A549 (cell line): Measurements from ENCODE around the gene KCNIP2. TPM values are rescaled to one million over a fixed set of nuclear protein-coding genes. Genes with fewer than 3 reads are reported as not detected.

Experiments used
- ATAC-seq, 2 experiments: fragments of 200-7000 bp in 1 of 2; fragments of >200 bp in 1 of 2; cut with Nextera tagmentation in 1 of 2; cut with Tn5 transposase in 1 of 2; 3 replicates each; pipeline versions ENCODE4 v1.8.0 to v1.9.1; 2018 to 2020; ENCODE audit warnings: mild to moderate bottlenecking in 1 of 2, moderate library complexity in 1 of 2
- CTCF ChIA-PET: fragments of 300-600 bp; sonication (Branson Sonifier 250); formaldehyde crosslinking; extraction: SDS; loops from one replicate; lab custom pipeline; 2021; ENCODE audit warnings: antibody characterized with exemption, inconsistent platforms; lab: Yijun Ruan, JAX
- POLR2A ChIA-PET: fragments of 350-600 bp; formaldehyde crosslinking; extraction: SDS; loops from one replicate; lab custom pipeline; 2021; ENCODE audit warnings: antibody characterized with exemption, inconsistent platforms; lab: Yijun Ruan, JAX
- DNase-seq, 2 experiments: peaks; one replicate each; pipeline versions ENCODE4 v3.0.0 to v3.0.0-alpha.2; 2011 to 2016; ENCODE audit warnings: low read depth in 1 of 2, low spot score in 1 of 2
- FAIRE-seq: peaks from 2 replicates; lab custom pipeline; 2011; peaks lifted over from hg19 to GRCh38; lab: Jason Lieb, UNC
- H3K27ac ChIP-seq, 2 experiments: fragments of >200 bp; sonication (Bioruptor Twin); formaldehyde crosslinking; 3 replicates each; pipeline ENCODE4 v1.5.1; 2016 to 2017
- H3K4me1 ChIP-seq: fragments of >200 bp; sonication (Bioruptor Twin); formaldehyde crosslinking; 3 replicates; pipeline ENCODE4 v1.6.1; 2016
- H3K4me2 ChIP-seq: fragments of >200 bp; sonication (Bioruptor Twin); formaldehyde crosslinking; 3 replicates; pipeline ENCODE4 v1.6.1; 2016
- H3K4me3 ChIP-seq: fragments of >200 bp; sonication (Bioruptor Twin); formaldehyde crosslinking; 3 replicates; pipeline ENCODE4 v1.5.1; 2016
- H3K9me3 ChIP-seq: fragments of >200 bp; sonication (Bioruptor Twin); formaldehyde crosslinking; 3 replicates; pipeline ENCODE4 v1.6.1; 2016
- CBX2 ChIP-seq: fragments of 200-600 bp; sonication (generic); IDR thresholded peaks from 2 replicates; pipeline ENCODE4 v1.6.1; 2016; ENCODE audit warnings: low read depth, mild to moderate bottlenecking, borderline replicate concordance
- CBX8 ChIP-seq: fragments of 200-600 bp; sonication (generic); IDR thresholded peaks from 2 replicates; pipeline ENCODE4 v1.6.1; 2016
- CHD2 ChIP-seq: fragments of 150-350 bp; IDR thresholded peaks from 2 replicates; pipeline ENCODE4 v1.6.1; 2014; ENCODE audit warnings: low read length; ENCODE audit not compliant: partially characterized antibody
- EP300 ChIP-seq, 2 experiments: fragments of >200 bp; sonication (Bioruptor Twin); formaldehyde crosslinking; IDR thresholded peaks; 2 replicates in 1 of 2; 3 replicates in 1 of 2; pipeline ENCODE4 v1.6.1; 2016 to 2017
- FOSB ChIP-seq: fragments of 250-450 bp; sonication (Bioruptor Pico); IDR thresholded peaks from 2 replicates; pipeline ENCODE4 v1.5.0; 2020; ENCODE audit warnings: mild to moderate bottlenecking, moderate library complexity
- FOXS1 ChIP-seq: fragments of 250-450 bp; sonication (Bioruptor Pico); IDR thresholded peaks from 2 replicates; pipeline ENCODE4 v1.5.0; 2020; ENCODE audit warnings: mild to moderate bottlenecking, moderate library complexity
- KDM1A ChIP-seq: fragments of 200-600 bp; sonication (generic); IDR thresholded peaks from 2 replicates; pipeline ENCODE4 v1.6.1; 2016; ENCODE audit warnings: low read depth, mild to moderate bottlenecking
- NFE2L2 ChIP-seq: fragments of 150-350 bp; conservative IDR thresholded peaks from 2 replicates; pipeline ENCODE4 v1.6.1; 2014; ENCODE audit warnings: low read length
- NR3C1 ChIP-seq: fragments of >200 bp; sonication (Bioruptor Twin); formaldehyde crosslinking; IDR thresholded peaks from 3 replicates; pipeline ENCODE4 v1.6.1; 2017
- PHF8 ChIP-seq: fragments of 200-600 bp; sonication (generic); IDR thresholded peaks from 2 replicates; pipeline ENCODE4 v1.6.1; 2016; ENCODE audit warnings: low read depth, mild to moderate bottlenecking, antibody characterized with exemption, moderate library complexity, borderline replicate concordance
- RAD21 ChIP-seq, 2 experiments: fragments of >200 bp in 1 of 2; sonication (Bioruptor Twin) in 1 of 2; formaldehyde crosslinking in 1 of 2; IDR thresholded peaks in 1 of 2; conservative IDR thresholded peaks in 1 of 2; 2 replicates in 1 of 2; 3 replicates in 1 of 2; pipeline ENCODE4 v1.6.1; 2012 to 2018; ENCODE audit warnings: inconsistent platforms in 1 of 2
- RFX5 ChIP-seq: fragments of 450-650 bp; IDR thresholded peaks from 2 replicates; pipeline ENCODE4 v1.7.1; 2014; ENCODE audit warnings: antibody characterized with exemption, mild to moderate bottlenecking, moderate library complexity
- ZC3H11A ChIP-seq: fragments of 450-650 bp; IDR thresholded peaks from 2 replicates; pipeline ENCODE4 v1.6.1; 2014; ENCODE audit warnings: antibody characterized with exemption, mild to moderate bottlenecking
- WGBS: methylation state at CpG from one replicate; pipeline ENCODE4 v1.1.6; 2017; ENCODE audit errors: missing lambda C conversion rate; 5-methylcytosine and 5-hydroxymethylcytosine counted together
- polyA plus RNA-seq, 4 experiments: library from polyadenylated mRNA; depleted of rRNA in 3 of 4; stranded (reverse); fragments of >200 nt; fragmentation: RNase III in 1 of 4; extraction: RNeasy Plus Mini Kit Qiagen cat#74134 plus additional on column Dnase treatment in 1 of 4; gene quantifications; 2 replicates in 3 of 4; 3 replicates in 1 of 4; pipeline ENCODE4 v1.2.3, GENCODE V29; 2011 to 2017
- TF ChIP-seq, protein P1 (sequence below): fragments of 250-450 bp; sonication (Bioruptor Pico); IDR thresholded peaks from 2 replicates; pipeline ENCODE4 v1.5.0; 2020; ENCODE audit warnings: low read depth, mild to moderate bottlenecking, moderate library complexity
- TF ChIP-seq, protein P2 (sequence below): fragments of 200-600 bp; sonication (generic); IDR thresholded peaks from 2 replicates; pipeline ENCODE4 v1.6.1; 2016; ENCODE audit warnings: antibody characterized with exemption, mild to moderate bottlenecking, moderate library complexity
- TF ChIP-seq, protein P3 (sequence below): IDR thresholded peaks from 2 replicates; pipeline ENCODE4 v1.6.1; 2012; ENCODE audit warnings: low read depth, borderline replicate concordance

Gene KCNIP2
- polyA plus RNA-seq, 2 of the 4 experiments (the other 2 are of a cell fraction) = 0.88 to 1.3 TPM

DNA sequence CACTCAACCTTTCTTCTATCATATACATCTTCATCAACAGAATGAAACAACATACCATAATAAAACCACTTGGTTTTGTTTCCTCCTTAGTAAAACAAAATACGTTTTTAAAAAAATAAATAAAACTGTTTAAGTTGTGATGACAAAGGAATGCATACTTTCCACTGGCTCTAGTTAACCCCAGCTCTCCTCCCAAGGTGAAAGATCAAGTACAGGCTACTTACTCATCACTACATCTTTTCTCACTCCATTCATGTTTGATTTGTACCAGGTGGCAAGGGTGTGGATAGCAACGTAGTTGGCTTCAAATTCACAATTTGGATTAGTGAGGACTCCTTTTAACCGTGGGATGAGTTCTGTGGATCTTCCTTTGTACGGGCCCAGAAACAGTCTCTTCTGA lies 40.1 kb downstream of the KCNIP2 start:
- ChIA-PET CTCF (interaction anchor here (1.5 kb wide), 1 partner anchor 23 kb away, joined by 3 read pairs; no protein-coding TSS in a partner anchor), POLR2A (no interaction called here)
- no peaks in the 10 kb centered on the region for H3K9me3 ChIP-seq
- TF ChIP-seq, protein P1, sequence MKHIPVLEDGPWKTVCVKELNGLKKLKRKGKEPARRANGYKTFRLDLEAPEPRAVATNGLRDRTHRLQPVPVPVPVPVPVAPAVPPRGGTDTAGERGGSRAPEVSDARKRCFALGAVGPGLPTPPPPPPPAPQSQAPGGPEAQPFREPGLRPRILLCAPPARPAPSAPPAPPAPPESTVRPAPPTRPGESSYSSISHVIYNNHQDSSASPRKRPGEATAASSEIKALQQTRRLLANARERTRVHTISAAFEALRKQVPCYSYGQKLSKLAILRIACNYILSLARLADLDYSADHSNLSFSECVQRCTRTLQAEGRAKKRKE (CRISPR knock-in tag) = no peak
- TF ChIP-seq RAD21 (conservative IDR thresholded peaks at IDR 0.05 in 1 of 2, IDR thresholded peaks at IDR 0.05 in 1 of 2) (no peak), FOXS1 (CRISPR knock-in tag) (no peak), CHD2 (no peak), FOSB (CRISPR knock-in tag) (no peak), ZC3H11A (no peak), KDM1A (no peak), CBX8 (no peak)
- H3K4me2 ChIP-seq = no peak overlapping the region
- 74% methylated on average over 4 of the region's 4 CpGs for WGBS
- no peaks in the 10 kb centered on the region for H3K4me1 ChIP-seq
- FAIRE-seq = no peak
- no peak for ATAC-seq
- H3K27ac ChIP-seq = no peak overlapping the region
- DNase-seq = no peak
- H3K4me3 ChIP-seq = no peak overlapping the region

DNA sequence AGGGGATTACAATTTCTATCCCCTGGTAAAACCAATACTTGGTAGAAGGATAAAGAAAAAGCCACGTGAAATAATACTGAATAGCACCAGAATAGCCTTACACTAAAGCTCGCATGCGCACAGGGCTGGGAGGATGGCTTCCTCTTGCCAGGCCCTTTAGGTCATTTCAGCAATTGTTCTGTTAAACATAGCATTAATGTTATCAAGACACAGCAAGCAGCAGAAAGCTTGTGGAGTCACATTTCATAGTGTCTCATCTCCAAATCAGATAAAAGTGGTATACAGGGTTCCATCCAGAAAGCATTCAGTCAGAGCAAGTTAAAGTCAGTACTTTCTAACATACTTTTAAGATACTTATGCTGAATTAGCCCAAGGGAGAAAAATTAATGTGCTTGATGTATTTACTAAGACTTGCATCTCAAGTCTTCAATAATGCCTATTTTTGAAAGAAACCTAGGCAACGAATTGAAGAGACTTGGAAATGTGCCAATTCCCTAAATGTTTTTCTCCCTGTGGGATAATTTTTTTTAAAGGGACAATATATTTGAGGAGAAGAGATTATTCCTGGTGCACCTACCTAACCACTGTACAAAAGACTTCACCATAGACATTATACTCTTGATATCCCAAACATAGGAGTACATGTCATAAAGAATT lies 46.1 kb downstream of the KCNIP2 start:
- Histone ChIP-seq H3K4me3 (no peak overlapping the region), H3K27ac (no peak overlapping the region), H3K4me2 (no peak overlapping the region), H3K9me3 (no peaks in the 10 kb centered on the region), H3K4me1 (no peaks in the 10 kb centered on the region)
- ATAC-seq (no peak), DNase-seq (no peak), FAIRE-seq (no peak)
- 88% methylated on average over 4 of the region's 4 CpGs for WGBS
- ChIA-PET POLR2A (no interaction called here), CTCF (interaction anchor here (0.8 to 10.8 kb wide), 5 partner anchors 15 to 748 kb away, joined by 3 to 82 read pairs (median 4); partner anchors contain the start of gene NPM3)
- TF ChIP-seq, protein P2, sequence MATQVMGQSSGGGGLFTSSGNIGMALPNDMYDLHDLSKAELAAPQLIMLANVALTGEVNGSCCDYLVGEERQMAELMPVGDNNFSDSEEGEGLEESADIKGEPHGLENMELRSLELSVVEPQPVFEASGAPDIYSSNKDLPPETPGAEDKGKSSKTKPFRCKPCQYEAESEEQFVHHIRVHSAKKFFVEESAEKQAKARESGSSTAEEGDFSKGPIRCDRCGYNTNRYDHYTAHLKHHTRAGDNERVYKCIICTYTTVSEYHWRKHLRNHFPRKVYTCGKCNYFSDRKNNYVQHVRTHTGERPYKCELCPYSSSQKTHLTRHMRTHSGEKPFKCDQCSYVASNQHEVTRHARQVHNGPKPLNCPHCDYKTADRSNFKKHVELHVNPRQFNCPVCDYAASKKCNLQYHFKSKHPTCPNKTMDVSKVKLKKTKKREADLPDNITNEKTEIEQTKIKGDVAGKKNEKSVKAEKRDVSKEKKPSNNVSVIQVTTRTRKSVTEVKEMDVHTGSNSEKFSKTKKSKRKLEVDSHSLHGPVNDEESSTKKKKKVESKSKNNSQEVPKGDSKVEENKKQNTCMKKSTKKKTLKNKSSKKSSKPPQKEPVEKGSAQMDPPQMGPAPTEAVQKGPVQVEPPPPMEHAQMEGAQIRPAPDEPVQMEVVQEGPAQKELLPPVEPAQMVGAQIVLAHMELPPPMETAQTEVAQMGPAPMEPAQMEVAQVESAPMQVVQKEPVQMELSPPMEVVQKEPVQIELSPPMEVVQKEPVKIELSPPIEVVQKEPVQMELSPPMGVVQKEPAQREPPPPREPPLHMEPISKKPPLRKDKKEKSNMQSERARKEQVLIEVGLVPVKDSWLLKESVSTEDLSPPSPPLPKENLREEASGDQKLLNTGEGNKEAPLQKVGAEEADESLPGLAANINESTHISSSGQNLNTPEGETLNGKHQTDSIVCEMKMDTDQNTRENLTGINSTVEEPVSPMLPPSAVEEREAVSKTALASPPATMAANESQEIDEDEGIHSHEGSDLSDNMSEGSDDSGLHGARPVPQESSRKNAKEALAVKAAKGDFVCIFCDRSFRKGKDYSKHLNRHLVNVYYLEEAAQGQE = no peak
- TF ChIP-seq, protein P3, sequence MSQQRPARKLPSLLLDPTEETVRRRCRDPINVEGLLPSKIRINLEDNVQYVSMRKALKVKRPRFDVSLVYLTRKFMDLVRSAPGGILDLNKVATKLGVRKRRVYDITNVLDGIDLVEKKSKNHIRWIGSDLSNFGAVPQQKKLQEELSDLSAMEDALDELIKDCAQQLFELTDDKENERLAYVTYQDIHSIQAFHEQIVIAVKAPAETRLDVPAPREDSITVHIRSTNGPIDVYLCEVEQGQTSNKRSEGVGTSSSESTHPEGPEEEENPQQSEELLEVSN = no peak
- TF ChIP-seq RFX5 = no peak
- TF ChIP-seq CBX2 = no peak
- TF ChIP-seq EP300 (IDR thresholded peaks at IDR 0.05) = no peak
- TF ChIP-seq NR3C1 = no peak
- no peak for TF ChIP-seq PHF8
- TF ChIP-seq, protein P1 (CRISPR knock-in tag) = no peak
- no peak for TF ChIP-seq FOSB (CRISPR knock-in tag)
- TF ChIP-seq NFE2L2 = no peak
